Choroid plexus epithelial cell (primary cell): ENCODE data around the gene WWOX.
A peak's percentile ranks its signal among the peaks of the same experiment; 100 is the strongest.

ENCODE experiments used
- DNase-seq: peaks from one replicate; pipeline ENCODE4 v3.0.0-alpha.2; 2010; ENCODE audit warnings: low read depth
- H3K4me3 ChIP-seq: 2 replicates; pipeline ENCODE4 v1.5.1; 2011; ENCODE audit warnings: low read depth, mild to moderate bottlenecking, control low read depth, low read length, moderate library complexity
- CTCF ChIP-seq: conservative IDR thresholded peaks from 2 replicates; pipeline ENCODE4 v1.5.1; 2011; ENCODE audit warnings: low read depth, mild to moderate bottlenecking, control low read depth, inconsistent platforms, low read length, moderate library complexity

WWOX gene

GRCh38 chr16:78199325-78200022 lies 100.0 kb downstream of the WWOX start:
- TF ChIP-seq CTCF = no peak
- H3K4me3 ChIP-seq = no peak overlapping the region
- DNase-seq = no peak

- DNase-seq = no peak
- no peak for TF ChIP-seq CTCF
- no peak overlapping the region for H3K4me3 ChIP-seq
These were observed 100.6 kb downstream of the WWOX start for GRCh38 chr16:78200023-78200389.

- TF ChIP-seq CTCF = no peak
- H3K4me3 ChIP-seq = no peak overlapping the region
- DNase-seq = no peak
These were observed 101.2 kb downstream of the WWOX start for GRCh38 chr16:78200623-78201096.

GRCh38 chr16:78205506-78205905 lies 106.1 kb downstream of the WWOX start:
- no peak for DNase-seq
- TF ChIP-seq CTCF = no peak
- no peak overlapping the region for H3K4me3 ChIP-seq

GRCh38 chr16:78206623-78207223 lies 107.3 kb downstream of the WWOX start:
- no peak overlapping the region for H3K4me3 ChIP-seq
- no peak for TF ChIP-seq CTCF
- DNase-seq = no peak

GRCh38 chr16:78209951-78210661 lies 110.7 kb downstream of the WWOX start:
- peak; percentile 2 for DNase-seq
- no peak overlapping the region for H3K4me3 ChIP-seq
- no peak for TF ChIP-seq CTCF
